A549 (cell line): ENCODE measurements around the gene THTPA.

ENCODE experiments used
- CHD4 ChIP-seq: fragments of 200-600 bp; sonication (generic); IDR thresholded peaks from 2 replicates; pipeline ENCODE4 v1.6.1; 2016; ENCODE audit warnings: antibody characterized with exemption, mild to moderate bottlenecking, borderline replicate concordance
- ESRRA ChIP-seq: fragments of 150-350 bp; IDR thresholded peaks from 2 replicates; pipeline ENCODE4 v1.6.1; 2014; ENCODE audit warnings: mild to moderate bottlenecking, low read length, borderline replicate concordance
- POLR2A ChIP-seq: IDR thresholded peaks from 2 replicates; pipeline ENCODE4 v1.6.1; 2012; ENCODE audit warnings: mild to moderate bottlenecking, low read length
- SMC3 ChIP-seq: fragments of >200 bp; sonication (Bioruptor Twin); formaldehyde crosslinking; IDR thresholded peaks from 3 replicates; pipeline ENCODE4 v1.6.1; 2018; ENCODE audit warnings: inconsistent platforms
- TF ChIP-seq, protein P1 (sequence below): fragments of >200 bp; sonication (Bioruptor Twin); formaldehyde crosslinking; IDR thresholded peaks from 3 replicates; pipeline ENCODE4 v1.5.1; 2016
- TF ChIP-seq, protein P2 (sequence below): fragments of 450-650 bp; IDR thresholded peaks from 2 replicates; pipeline ENCODE4 v1.6.1; 2014; ENCODE audit warnings: antibody characterized with exemption
- TF ChIP-seq, protein P3 (sequence below): fragments of 200-600 bp; sonication (generic); IDR thresholded peaks from 2 replicates; pipeline ENCODE4 v1.6.1; 2016; ENCODE audit warnings: antibody characterized with exemption, mild to moderate bottlenecking, moderate library complexity

DNA sequence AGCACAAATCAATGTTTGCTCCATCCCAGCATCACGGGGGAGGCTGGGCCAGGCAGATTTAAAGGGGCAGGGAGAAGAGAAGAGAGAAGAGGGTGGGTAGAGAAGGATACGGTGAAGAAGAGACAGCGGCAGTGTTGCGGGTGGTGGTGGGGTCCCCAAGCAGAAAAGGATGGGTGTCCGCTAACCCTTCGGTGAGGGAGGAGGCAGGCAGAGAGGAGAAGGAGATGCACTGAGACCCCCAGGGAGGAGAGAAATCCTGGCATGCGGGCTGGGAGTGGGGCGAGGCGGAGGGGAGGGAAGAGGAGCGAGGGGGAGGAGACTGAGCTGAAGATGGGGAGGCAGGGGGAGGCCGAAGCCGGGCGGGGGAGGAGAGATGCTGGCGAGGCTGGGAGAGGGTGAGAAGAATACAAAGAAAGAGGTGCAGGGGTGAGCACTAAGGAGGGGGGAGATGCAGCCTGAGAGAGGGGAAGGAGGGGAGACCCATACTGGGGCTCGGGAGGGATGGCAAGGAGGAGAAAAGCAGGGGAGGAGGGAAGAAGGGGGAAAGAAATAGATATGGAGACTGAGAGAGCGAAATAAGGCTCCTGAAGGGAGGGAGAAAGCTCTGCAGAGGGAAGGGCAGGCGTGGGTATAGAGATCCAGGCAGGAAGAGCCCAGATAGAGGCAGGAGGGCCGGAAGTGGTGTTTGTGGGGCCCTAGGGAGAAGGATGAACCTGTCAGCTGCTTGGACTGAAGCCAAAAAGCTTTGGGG, 22.7 kb downstream of the THTPA start, which contains the start of gene JPH4:
- TF ChIP-seq, protein P1, sequence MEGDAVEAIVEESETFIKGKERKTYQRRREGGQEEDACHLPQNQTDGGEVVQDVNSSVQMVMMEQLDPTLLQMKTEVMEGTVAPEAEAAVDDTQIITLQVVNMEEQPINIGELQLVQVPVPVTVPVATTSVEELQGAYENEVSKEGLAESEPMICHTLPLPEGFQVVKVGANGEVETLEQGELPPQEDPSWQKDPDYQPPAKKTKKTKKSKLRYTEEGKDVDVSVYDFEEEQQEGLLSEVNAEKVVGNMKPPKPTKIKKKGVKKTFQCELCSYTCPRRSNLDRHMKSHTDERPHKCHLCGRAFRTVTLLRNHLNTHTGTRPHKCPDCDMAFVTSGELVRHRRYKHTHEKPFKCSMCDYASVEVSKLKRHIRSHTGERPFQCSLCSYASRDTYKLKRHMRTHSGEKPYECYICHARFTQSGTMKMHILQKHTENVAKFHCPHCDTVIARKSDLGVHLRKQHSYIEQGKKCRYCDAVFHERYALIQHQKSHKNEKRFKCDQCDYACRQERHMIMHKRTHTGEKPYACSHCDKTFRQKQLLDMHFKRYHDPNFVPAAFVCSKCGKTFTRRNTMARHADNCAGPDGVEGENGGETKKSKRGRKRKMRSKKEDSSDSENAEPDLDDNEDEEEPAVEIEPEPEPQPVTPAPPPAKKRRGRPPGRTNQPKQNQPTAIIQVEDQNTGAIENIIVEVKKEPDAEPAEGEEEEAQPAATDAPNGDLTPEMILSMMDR = no peak
- TF ChIP-seq SMC3 (no peak), ESRRA (no peak), CHD4 (no peak), POLR2A (no peak)
- TF ChIP-seq, protein P2, sequence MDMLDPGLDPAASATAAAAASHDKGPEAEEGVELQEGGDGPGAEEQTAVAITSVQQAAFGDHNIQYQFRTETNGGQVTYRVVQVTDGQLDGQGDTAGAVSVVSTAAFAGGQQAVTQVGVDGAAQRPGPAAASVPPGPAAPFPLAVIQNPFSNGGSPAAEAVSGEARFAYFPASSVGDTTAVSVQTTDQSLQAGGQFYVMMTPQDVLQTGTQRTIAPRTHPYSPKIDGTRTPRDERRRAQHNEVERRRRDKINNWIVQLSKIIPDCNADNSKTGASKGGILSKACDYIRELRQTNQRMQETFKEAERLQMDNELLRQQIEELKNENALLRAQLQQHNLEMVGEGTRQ = no peak
- TF ChIP-seq, protein P3, sequence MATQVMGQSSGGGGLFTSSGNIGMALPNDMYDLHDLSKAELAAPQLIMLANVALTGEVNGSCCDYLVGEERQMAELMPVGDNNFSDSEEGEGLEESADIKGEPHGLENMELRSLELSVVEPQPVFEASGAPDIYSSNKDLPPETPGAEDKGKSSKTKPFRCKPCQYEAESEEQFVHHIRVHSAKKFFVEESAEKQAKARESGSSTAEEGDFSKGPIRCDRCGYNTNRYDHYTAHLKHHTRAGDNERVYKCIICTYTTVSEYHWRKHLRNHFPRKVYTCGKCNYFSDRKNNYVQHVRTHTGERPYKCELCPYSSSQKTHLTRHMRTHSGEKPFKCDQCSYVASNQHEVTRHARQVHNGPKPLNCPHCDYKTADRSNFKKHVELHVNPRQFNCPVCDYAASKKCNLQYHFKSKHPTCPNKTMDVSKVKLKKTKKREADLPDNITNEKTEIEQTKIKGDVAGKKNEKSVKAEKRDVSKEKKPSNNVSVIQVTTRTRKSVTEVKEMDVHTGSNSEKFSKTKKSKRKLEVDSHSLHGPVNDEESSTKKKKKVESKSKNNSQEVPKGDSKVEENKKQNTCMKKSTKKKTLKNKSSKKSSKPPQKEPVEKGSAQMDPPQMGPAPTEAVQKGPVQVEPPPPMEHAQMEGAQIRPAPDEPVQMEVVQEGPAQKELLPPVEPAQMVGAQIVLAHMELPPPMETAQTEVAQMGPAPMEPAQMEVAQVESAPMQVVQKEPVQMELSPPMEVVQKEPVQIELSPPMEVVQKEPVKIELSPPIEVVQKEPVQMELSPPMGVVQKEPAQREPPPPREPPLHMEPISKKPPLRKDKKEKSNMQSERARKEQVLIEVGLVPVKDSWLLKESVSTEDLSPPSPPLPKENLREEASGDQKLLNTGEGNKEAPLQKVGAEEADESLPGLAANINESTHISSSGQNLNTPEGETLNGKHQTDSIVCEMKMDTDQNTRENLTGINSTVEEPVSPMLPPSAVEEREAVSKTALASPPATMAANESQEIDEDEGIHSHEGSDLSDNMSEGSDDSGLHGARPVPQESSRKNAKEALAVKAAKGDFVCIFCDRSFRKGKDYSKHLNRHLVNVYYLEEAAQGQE = no peak
